CD14-positive monocyte (primary cell): Measurements from ENCODE around the gene NSMCE1. TPM values are rescaled to one million over a fixed set of nuclear protein-coding genes. Genes with fewer than 3 reads are reported as not detected.

Source experiments
- DNase-seq, 3 donors: peaks; one replicate each; pipeline ENCODE4 v3.0.0-alpha.2; 2011 to 2022
- H2AFZ ChIP-seq: 2 replicates; pipeline ENCODE4 v1.6.0; 2012; ENCODE audit warnings: mild to moderate bottlenecking, low read depth, low read length, inconsistent platforms; ENCODE audit not compliant: insufficient read depth, poor library complexity, severe bottlenecking
- H3K27ac ChIP-seq, 2 donors: 1 replicate in 1 of 2; 2 replicates in 1 of 2; pipeline ENCODE4 v1.5.1; 2012 to 2013; ENCODE audit warnings: low read length in 2 of 2, control low read depth in 1 of 2, inconsistent platforms in 1 of 2, low read depth in 1 of 2, mild to moderate bottlenecking in 1 of 2
- H3K27me3 ChIP-seq, 2 donors: one replicate each; pipeline versions ENCODE4 v1.6.0 to v1.6.1; 2011 to 2013; ENCODE audit warnings: low read length in 2 of 2; ENCODE audit not compliant: control insufficient read depth in 2 of 2, insufficient read depth in 2 of 2
- H3K36me3 ChIP-seq, 2 donors: replicated peaks in 1 of 2; 1 replicate in 1 of 2; 2 replicates in 1 of 2; pipeline versions ENCODE4 v1.5.1 to v1.6.1; 2012 to 2013; ENCODE audit warnings: low read length in 2 of 2, control low read depth in 1 of 2, inconsistent platforms in 1 of 2, mild to moderate bottlenecking in 1 of 2; ENCODE audit not compliant: insufficient read depth in 2 of 2, control insufficient read depth in 1 of 2
- H3K4me1 ChIP-seq, 2 donors: 1 replicate in 1 of 2; 2 replicates in 1 of 2; pipeline versions ENCODE4 v1.5.1 to v1.6.1; 2012 to 2013; ENCODE audit warnings: low read length in 2 of 2, control low read depth in 1 of 2, inconsistent platforms in 1 of 2, mild to moderate bottlenecking in 1 of 2, moderate library complexity in 1 of 2; ENCODE audit not compliant: insufficient read depth in 2 of 2, control insufficient read depth in 1 of 2
- H3K4me2 ChIP-seq: replicated peaks from 2 replicates; pipeline ENCODE3; 2012; ENCODE audit warnings: low read length, moderate library complexity, mild to moderate bottlenecking; ENCODE audit not compliant: poor library complexity, severe bottlenecking; ENCODE audit errors: extremely low read depth
- H3K4me3 ChIP-seq, 3 experiments: fragments of 200-600 bp in 1 of 3; sonication (generic) in 1 of 3; replicated peaks in 1 of 3; 1 replicate in 2 of 3; 2 replicates in 1 of 3; pipeline ENCODE4 v1.5.1; 2011 to 2013; ENCODE audit warnings: low read length in 3 of 3, mild to moderate bottlenecking in 3 of 3, control low read depth in 2 of 3, low read depth in 2 of 3, inconsistent platforms in 1 of 3, moderate library complexity in 1 of 3
- H3K79me2 ChIP-seq: 2 replicates; pipeline ENCODE4 v1.6.0; 2012; ENCODE audit warnings: mild to moderate bottlenecking, control low read depth, inconsistent platforms, low read length, moderate library complexity; ENCODE audit not compliant: insufficient read depth
- H3K9ac ChIP-seq: 2 replicates; pipeline ENCODE4 v1.6.0; 2017; ENCODE audit warnings: low read length, mild to moderate bottlenecking; ENCODE audit not compliant: insufficient read depth, poor library complexity, severe bottlenecking
- H3K9me3 ChIP-seq, 2 donors: replicated peaks in 1 of 2; 1 replicate in 1 of 2; 2 replicates in 1 of 2; pipeline versions ENCODE4 v1.5.1 to v1.6.1; 2012 to 2013; ENCODE audit warnings: low read length in 2 of 2, control low read depth in 1 of 2; ENCODE audit not compliant: control insufficient read depth in 1 of 2, insufficient read depth in 1 of 2
- H4K20me1 ChIP-seq: 2 replicates; pipeline ENCODE4 v1.6.0; 2012; ENCODE audit warnings: mild to moderate bottlenecking, low read length, control low read depth, moderate library complexity; ENCODE audit not compliant: insufficient read depth
- H3K27ac Mint-ChIP-seq, 7 donors: one replicate each; pipeline ENCODE4 v1.8.0; 2020; ENCODE audit warnings: mild to moderate bottlenecking in 7 of 7, mixed read lengths in 7 of 7, moderate library complexity in 6 of 7, inconsistent platforms in 2 of 7
- H3K27me3 Mint-ChIP-seq, 3 donors: one replicate each; pipeline ENCODE4 v1.8.0; 2021 to 2022; ENCODE audit warnings: low read depth in 3 of 3, mild to moderate bottlenecking in 3 of 3, mixed read lengths in 3 of 3, moderate library complexity in 3 of 3, inconsistent platforms in 1 of 3
- H3K36me3 Mint-ChIP-seq, 2 donors: one replicate each; pipeline ENCODE4 v1.8.0; 2020; ENCODE audit warnings: mixed read lengths in 2 of 2, inconsistent platforms in 1 of 2, mild to moderate bottlenecking in 1 of 2
- H3K4me1 Mint-ChIP-seq: one replicate; pipeline ENCODE4 v1.8.0; 2020; ENCODE audit warnings: mild to moderate bottlenecking, mixed read lengths
- H3K4me3 Mint-ChIP-seq, 2 donors: one replicate each; pipeline ENCODE4 v1.8.0; 2020; ENCODE audit warnings: mild to moderate bottlenecking in 2 of 2, mixed read lengths in 2 of 2, moderate library complexity in 1 of 2
- H3K9me3 Mint-ChIP-seq, 7 donors: one replicate each; pipeline ENCODE4 v1.8.0; 2020 to 2022; ENCODE audit warnings: mixed read lengths in 7 of 7, mild to moderate bottlenecking in 6 of 7, moderate library complexity in 6 of 7, inconsistent platforms in 2 of 7
- CTCF ChIP-seq: fragments of 200-600 bp; IDR thresholded peaks from one replicate; pipeline ENCODE4 v1.8.0; 2022; ENCODE audit warnings: antibody characterized with exemption, mild to moderate bottlenecking
- WGBS: methylation state at CpG from one replicate; pipeline ENCODE4 v1.1.5; 2013; ENCODE audit warnings: missing lambda C conversion rate; ENCODE audit not compliant: insufficient coverage; 5-methylcytosine and 5-hydroxymethylcytosine counted together
- intact Hi-C, 2 donors: fragments of 100-400 bp; cut with micrococcal nuclease; formaldehyde crosslinking; loops; one replicate each; pipeline versions ENCODE4 v1.15.0 to v1.15.1; 2023
- polyA plus RNA-seq, 3 donors: library from polyadenylated mRNA; depleted of rRNA in 1 of 3; unstranded in 2 of 3; stranded (reverse) in 1 of 3; fragments of 300-500 nt in 2 of 3; fragments of >200 nt in 1 of 3; fragmentation: Illumina TruSeq in 2 of 3; gene quantifications; 1 replicate in 2 of 3; 2 replicates in 1 of 3; pipeline ENCODE4 v1.2.3, GENCODE V29; 2012 to 2021

NSMCE1 gene
- polyA plus RNA-seq, 3 donors, result 19.6 to 85.2 (median 82.6) TPM

- 96% methylated on average over 8 of the region's 8 CpGs for WGBS
- H2AFZ ChIP-seq, result no peak overlapping the region
- H3K9ac ChIP-seq, result no peak overlapping the region
- H3K79me2 ChIP-seq, result no peaks in the 10 kb centered on the region
- Mint-ChIP-seq H3K27me3 (peaks cover 0 to 2% (median 1%) of the 10 kb centered on the region in 3 donors), H3K27ac (no peak overlapping the region), H3K4me3 (no peak overlapping the region), H3K9me3 (no peaks in the 10 kb centered on the region), H3K4me1 (no peaks in the 10 kb centered on the region), H3K36me3 (peaks cover 44 to 77% of the 10 kb centered on the region in 2 donors)
- intact Hi-C loops, result no loop called here
- peaks cover 29 to 56% of the 10 kb centered on the region in 2 donors for H3K36me3 ChIP-seq
- no peak for DNase-seq
- no peak overlapping the region for H3K4me3 ChIP-seq
- no peaks in the 10 kb centered on the region for H3K27me3 ChIP-seq
- H3K9me3 ChIP-seq, result no peaks in the 10 kb centered on the region
- no peak overlapping the region for H3K27ac ChIP-seq
- no peak for TF ChIP-seq CTCF
- H3K4me1 ChIP-seq, result no peaks in the 10 kb centered on the region
- no peak overlapping the region for H3K4me2 ChIP-seq
- H4K20me1 ChIP-seq, result no peaks in the 10 kb centered on the region
These were observed 48.0 kb downstream of the NSMCE1 start for GRCh38 chr16:27220527-27220926.

GRCh38 chr16:27220120-27220519 lies 48.5 kb downstream of the NSMCE1 start:
- Histone ChIP-seq H4K20me1 (no peaks in the 10 kb centered on the region), H3K27me3 (no peaks in the 10 kb centered on the region), H3K9me3 (no peaks in the 10 kb centered on the region), H2AFZ (no peak overlapping the region), H3K79me2 (no peaks in the 10 kb centered on the region), H3K4me2 (no peak overlapping the region), H3K36me3 (peaks cover 26 to 56% of the 10 kb centered on the region in 2 donors), H3K9ac (no peak overlapping the region), H3K4me3 (no peak overlapping the region), H3K4me1 (no peaks in the 10 kb centered on the region), H3K27ac (no peak overlapping the region)
- 98% methylated on average over 9 of the region's 9 CpGs for WGBS
- no peaks in the 10 kb centered on the region for H3K9me3 Mint-ChIP-seq
- H3K4me3 Mint-ChIP-seq, result no peak overlapping the region
- peaks cover 0 to 2% (median 1%) of the 10 kb centered on the region in 3 donors for H3K27me3 Mint-ChIP-seq
- no peak for DNase-seq
- intact Hi-C loops, result no loop called here
- H3K4me1 Mint-ChIP-seq, result no peaks in the 10 kb centered on the region
- peaks cover 46 to 77% of the 10 kb centered on the region in 2 donors for H3K36me3 Mint-ChIP-seq
- no peak overlapping the region for H3K27ac Mint-ChIP-seq
- no peak for TF ChIP-seq CTCF
